GM10847 (cell line): ENCODE results near the gene CSTPP1.

ENCODE experiments used
- POLR2A ChIP-seq: IDR thresholded peaks from 2 replicates; pipeline ENCODE4 v1.6.1; 2011; ENCODE audit not compliant: insufficient read length; ENCODE audit errors: extremely low read depth

Gene CSTPP1

GRCh38 chr11:47121731-47122130, 185.2 kb downstream of the CSTPP1 start:
- TF ChIP-seq POLR2A = no peak

DNA sequence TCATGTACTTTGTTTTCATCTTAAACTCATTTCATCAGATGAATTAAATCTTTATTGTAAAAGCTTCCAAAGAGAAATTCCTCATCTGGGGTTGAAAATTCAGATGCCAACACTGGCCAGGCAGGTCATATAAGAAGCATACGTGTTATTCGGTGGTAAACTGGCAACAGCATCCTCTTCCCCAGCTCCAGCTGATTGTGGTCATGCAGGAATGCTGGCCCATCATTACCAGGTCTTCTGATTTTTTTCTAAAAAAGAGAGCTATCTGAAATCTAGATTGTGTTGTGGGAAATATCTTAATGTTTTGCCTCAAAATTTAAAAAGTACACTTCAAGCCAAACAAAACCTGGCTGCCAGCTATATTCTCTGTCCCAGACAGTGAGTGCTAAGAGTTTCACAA, 186.5 kb downstream of the CSTPP1 start:
- TF ChIP-seq POLR2A = no peak

- TF ChIP-seq POLR2A = no peak
Measured at GRCh38 chr11:47124675-47125074, 188.1 kb downstream of the CSTPP1 start.

GRCh38 chr11:47125083-47125482, 188.5 kb downstream of the CSTPP1 start:
- TF ChIP-seq POLR2A = no peak

DNA sequence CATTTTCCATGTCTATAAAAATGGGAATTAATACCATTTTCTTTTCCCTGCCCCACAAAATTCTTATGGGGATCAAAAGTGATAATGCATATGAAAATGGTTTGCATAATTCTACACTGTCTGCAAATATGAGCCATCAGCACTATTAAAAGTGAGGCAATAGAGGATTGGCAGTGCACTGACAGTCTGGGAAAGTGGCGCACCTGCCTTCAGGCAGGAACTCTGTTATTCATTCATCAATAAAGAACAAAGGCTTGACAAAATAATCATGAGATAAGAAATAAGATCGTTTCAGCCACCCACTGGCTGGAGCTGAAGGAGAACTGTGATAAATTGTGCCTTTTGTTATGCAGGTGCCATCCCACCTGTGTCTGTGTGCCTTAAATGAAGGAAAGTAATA, 190.7 kb downstream of the CSTPP1 start:
- no peak for TF ChIP-seq POLR2A

- no peak for TF ChIP-seq POLR2A
Measured at GRCh38 chr11:47130543-47130942, 194.0 kb downstream of the CSTPP1 start.

DNA sequence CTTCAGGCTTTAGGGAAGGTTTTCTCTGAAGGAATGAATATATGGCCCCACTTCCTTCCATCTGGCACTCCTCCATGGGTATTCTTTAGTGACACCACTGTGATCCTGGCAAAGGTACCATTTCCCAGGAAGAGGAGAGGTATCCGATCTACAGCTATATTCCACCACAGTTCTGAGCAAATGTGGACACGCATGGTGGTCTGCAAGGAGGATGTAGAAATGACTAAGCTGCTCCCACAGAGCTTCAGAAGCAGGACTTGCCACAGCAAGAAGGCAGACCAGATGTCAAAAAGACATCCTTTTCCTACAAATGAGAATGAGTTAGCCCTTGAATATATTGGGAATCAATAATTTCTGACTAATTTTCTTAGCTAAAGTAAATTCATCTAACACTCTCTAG, 194.6 kb downstream of the CSTPP1 start:
- TF ChIP-seq POLR2A = no peak

GRCh38 chr11:47132490-47132889, 195.9 kb downstream of the CSTPP1 start:
- no peak for TF ChIP-seq POLR2A

- TF ChIP-seq POLR2A = no peak
Measured at GRCh38 chr11:47132981-47133380, 196.4 kb downstream of the CSTPP1 start.

DNA sequence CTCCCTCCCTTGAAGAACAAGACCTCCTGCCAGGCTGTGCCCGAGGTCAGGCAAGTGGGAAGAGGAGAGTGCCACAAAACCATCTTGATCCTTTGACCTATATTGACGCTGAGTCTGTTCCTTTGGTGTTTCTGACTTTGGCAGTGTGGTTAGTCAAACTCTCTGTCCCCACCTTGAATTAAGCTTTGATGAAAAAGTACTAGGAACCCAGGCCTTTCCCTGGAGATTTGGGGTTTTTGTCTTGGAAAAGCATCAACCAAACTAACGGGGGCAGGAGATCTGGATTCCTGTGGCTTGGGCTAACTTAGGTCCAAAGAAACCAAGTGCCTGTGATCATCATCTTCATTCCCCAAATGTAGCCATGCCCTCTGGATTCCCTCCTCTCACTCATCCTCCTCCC, 199.8 kb downstream of the CSTPP1 start:
- TF ChIP-seq POLR2A = no peak

GRCh38 chr11:47136921-47137320, 200.4 kb downstream of the CSTPP1 start:
- no peak for TF ChIP-seq POLR2A

DNA sequence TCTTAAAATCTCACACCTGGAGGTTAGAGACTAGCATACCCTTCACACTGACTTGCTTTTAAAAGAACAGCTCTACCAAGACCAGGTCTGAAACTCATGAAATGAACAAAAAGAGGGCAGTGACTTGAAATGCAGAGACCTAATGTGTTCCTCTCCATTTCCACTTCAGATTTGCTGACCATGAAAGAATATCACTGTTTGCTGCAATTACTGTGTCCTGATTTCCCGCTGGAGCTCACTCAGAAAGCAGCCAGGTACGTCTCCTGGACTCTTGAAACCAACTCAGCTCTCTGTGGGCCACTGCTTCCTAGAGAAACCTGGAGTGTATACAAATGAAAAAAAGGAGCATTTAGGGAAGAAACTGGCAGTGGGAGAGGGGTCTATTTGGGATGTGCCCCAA, 200.9 kb downstream of the CSTPP1 start:
- TF ChIP-seq POLR2A = no peak

DNA sequence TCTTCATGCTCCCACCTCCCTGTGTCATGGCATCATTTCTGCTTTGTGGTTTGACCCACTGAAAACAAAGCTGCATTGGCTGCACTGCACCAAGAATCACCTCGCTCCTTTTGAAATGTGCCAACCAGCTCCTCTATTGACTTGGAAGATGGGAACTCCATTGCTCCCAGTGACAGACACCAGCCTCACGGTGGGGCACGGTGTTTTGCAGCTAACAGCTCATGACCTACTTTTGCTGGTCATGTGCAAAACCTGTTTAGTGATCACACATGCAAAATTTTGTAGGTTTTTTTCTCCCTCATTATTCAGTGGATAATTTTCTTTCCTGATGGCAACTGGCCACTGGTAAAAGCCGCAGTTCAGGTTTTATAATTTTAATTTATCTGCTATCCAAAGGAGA, 203.3 kb downstream of the CSTPP1 start:
- TF ChIP-seq POLR2A = no peak

DNA sequence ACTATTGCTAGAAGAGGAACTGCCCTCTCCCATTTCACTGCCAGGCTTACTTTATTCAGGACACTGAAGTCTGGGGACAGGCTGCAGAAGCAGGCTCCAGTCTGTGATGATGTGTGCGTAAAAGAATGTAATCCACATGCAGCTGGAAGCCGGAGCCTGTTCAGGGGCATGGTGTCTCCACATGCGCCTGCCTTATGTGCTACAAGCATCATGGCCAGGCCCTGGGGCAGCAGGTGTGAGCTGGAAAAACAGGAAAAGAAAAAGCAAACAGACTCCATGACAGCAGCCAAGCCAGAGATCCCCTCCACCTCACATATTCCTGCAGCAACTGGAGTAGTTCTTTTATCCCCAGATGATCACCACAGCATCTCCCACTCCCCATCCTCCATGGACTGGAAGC, 206.8 kb downstream of the CSTPP1 start:
- no peak for TF ChIP-seq POLR2A

GRCh38 chr11:47144541-47144940, 208.0 kb downstream of the CSTPP1 start:
- TF ChIP-seq POLR2A = no peak

- TF ChIP-seq POLR2A = no peak
Measured at GRCh38 chr11:47147250-47147649, 210.7 kb downstream of the CSTPP1 start.

- no peak for TF ChIP-seq POLR2A
Measured at GRCh38 chr11:47147681-47148080, 211.1 kb downstream of the CSTPP1 start.

DNA sequence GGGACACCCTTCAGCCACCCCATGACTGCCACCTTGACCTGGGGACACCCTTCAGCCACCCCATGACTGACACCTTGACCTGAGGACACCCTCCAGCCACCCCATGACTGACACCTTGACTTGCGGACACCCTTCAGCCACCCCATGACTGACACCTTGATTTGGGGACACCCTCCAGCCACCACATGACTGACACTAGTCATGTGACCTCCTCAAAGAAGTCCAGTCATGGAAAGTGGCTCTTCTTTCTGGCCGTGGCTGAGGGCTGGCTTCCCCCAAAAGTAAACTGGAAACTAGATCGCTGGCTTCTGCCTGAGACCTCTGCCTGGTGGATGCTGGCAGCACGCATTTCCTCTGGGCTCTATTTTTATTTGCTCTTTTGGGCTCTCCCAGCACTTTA, 211.7 kb downstream of the CSTPP1 start:
- no peak for TF ChIP-seq POLR2A

DNA sequence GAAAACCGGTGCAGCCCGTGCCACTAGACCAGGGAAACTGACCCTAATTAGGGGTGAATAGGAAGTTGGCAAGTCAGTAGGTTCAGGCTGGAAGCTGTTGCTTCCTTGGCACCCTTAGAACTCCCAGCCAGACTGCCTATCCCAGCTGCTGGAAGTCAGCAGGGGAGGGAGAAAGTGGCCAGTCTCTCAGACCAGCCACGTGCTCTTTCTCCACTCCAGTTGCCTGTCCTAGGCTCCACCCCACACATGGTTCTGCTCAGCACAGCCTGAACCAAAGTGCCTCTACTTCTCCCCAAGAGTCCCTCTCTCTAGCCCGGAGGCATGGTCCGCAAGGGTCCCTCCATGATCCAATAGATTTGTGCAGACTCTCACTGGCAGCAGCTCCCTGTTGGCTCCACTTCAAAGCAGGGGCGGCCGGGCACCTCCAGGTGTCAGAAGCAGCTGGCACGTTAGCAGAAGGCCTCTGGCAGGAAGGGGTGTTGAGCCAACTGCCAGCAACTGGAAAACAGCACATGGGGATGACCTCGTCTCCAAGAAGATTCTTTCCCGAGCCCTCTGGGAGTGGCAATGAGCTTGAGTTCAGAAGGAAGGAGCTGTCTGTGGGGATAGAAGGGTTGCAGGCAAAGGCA, 212.5 kb downstream of the CSTPP1 start:
- TF ChIP-seq POLR2A = no peak
